T follicular helper cell (primary cell): ENCODE data around the gene ATP6V0A1.

Experiments used
- DNase-seq: peaks from one replicate; pipeline ENCODE4 v3.0.0-alpha.2; 2020; ENCODE audit warnings: low read depth

The ATP6V0A1 gene

GRCh38 chr17:42562388-42563142, 103.9 kb downstream of the ATP6V0A1 start:
- DNase-seq, result no peak

GRCh38 chr17:42563143-42563509, 104.4 kb downstream of the ATP6V0A1 start:
- DNase-seq, result no peak

GRCh38 chr17:42563543-42563942, 104.9 kb downstream of the ATP6V0A1 start:
- DNase-seq, result no peak

- DNase-seq, result no peak
Observed at GRCh38 chr17:42563950-42564349, 105.3 kb downstream of the ATP6V0A1 start.

- DNase-seq, result no peak
Observed at GRCh38 chr17:42564815-42565522, 106.3 kb downstream of the ATP6V0A1 start.

GRCh38 chr17:42565523-42566214, 107.0 kb downstream of the ATP6V0A1 start:
- no peak for DNase-seq

GRCh38 chr17:42566215-42566882, 107.7 kb downstream of the ATP6V0A1 start:
- DNase-seq, result no peak

GRCh38 chr17:42566883-42567573, 108.3 kb downstream of the ATP6V0A1 start, which contains the start of gene MLX:
TSS of gene MLX (plus strand) at chr17:42567100. CDS start at chr17:42567125, 25 bp downstream.
- peak; percentile 87 for DNase-seq

GRCh38 chr17:42568341-42569111, 109.8 kb downstream of the ATP6V0A1 start:
- no peak for DNase-seq

GRCh38 chr17:42571435-42572225, 113.0 kb downstream of the ATP6V0A1 start:
- no peak for DNase-seq
